CD8-positive, alpha-beta memory T cell (primary cell): ENCODE results near the gene HECW1. TPM values are rescaled to one million over a fixed set of nuclear protein-coding genes. Genes with fewer than 3 reads are reported as not detected.
A peak's percentile ranks its signal among the peaks of the same experiment; 100 is the strongest.
"Not testable (repeated sequence)": the region's sequence is repeated elsewhere in the genome, so short reads cannot be mapped to it uniquely, and the experiment has no call there.

Experiments used
- CTCF ChIA-PET: fragments of 350-600 bp; sonication (Branson Sonifier 250); formaldehyde crosslinking; loops from one replicate; lab custom pipeline; 2021; ENCODE audit warnings: antibody characterized with exemption; lab: Charles Lee
- POLR2A ChIA-PET: fragments of 350-600 bp; sonication (Branson Sonifier 250); formaldehyde crosslinking; loops from one replicate; lab custom pipeline; 2021; ENCODE audit warnings: antibody characterized with exemption; lab: Charles Lee
- DNase-seq, 5 donors: peaks; one replicate each; pipeline versions ENCODE4 v3.0.0 to v3.0.0-alpha.2; 2020 to 2022; ENCODE audit warnings: mixed read lengths in 1 of 5
- H3K27ac ChIP-seq: one replicate; pipeline ENCODE4 v1.7.0; 2013; ENCODE audit warnings: low read depth, mild to moderate bottlenecking, low read length, moderate library complexity
- H3K27me3 ChIP-seq: 2 replicates; pipeline ENCODE4 v1.7.0; 2013; ENCODE audit warnings: low read length, mild to moderate bottlenecking; ENCODE audit not compliant: insufficient read depth, poor library complexity, severe bottlenecking
- H3K36me3 ChIP-seq: 2 replicates; pipeline ENCODE4 v1.7.0; 2013; ENCODE audit warnings: mild to moderate bottlenecking, low read length, moderate library complexity; ENCODE audit not compliant: insufficient read depth
- H3K4me1 ChIP-seq: 2 replicates; pipeline ENCODE4 v1.7.0; 2013; ENCODE audit warnings: mild to moderate bottlenecking, low read length, moderate library complexity; ENCODE audit not compliant: insufficient read depth
- H3K4me3 ChIP-seq: 2 replicates; pipeline ENCODE4 v1.7.0; 2013; ENCODE audit warnings: mild to moderate bottlenecking, low read length
- H3K9me3 ChIP-seq: 2 replicates; pipeline ENCODE4 v1.7.0; 2013; ENCODE audit warnings: mild to moderate bottlenecking, low read length
- H3K27ac Mint-ChIP-seq, 8 donors: one replicate each; pipeline ENCODE4 v1.8.0; 2020 to 2021; ENCODE audit warnings: mixed read lengths in 8 of 8, mild to moderate bottlenecking in 6 of 8, inconsistent platforms in 3 of 8, moderate library complexity in 3 of 8
- H3K27me3 Mint-ChIP-seq, 2 donors: one replicate each; pipeline ENCODE4 v1.8.0; 2020 to 2021; ENCODE audit warnings: mixed read lengths in 2 of 2, mild to moderate bottlenecking in 1 of 2, moderate library complexity in 1 of 2
- H3K36me3 Mint-ChIP-seq, 3 donors: one replicate each; pipeline ENCODE4 v1.8.0; 2020 to 2021; ENCODE audit warnings: mixed read lengths in 3 of 3, inconsistent platforms in 1 of 3, mild to moderate bottlenecking in 1 of 3
- H3K4me1 Mint-ChIP-seq, 3 donors: one replicate each; pipeline ENCODE4 v1.8.0; 2020 to 2021; ENCODE audit warnings: mixed read lengths in 3 of 3, inconsistent platforms in 1 of 3, mild to moderate bottlenecking in 1 of 3
- H3K4me3 Mint-ChIP-seq, 7 donors: one replicate each; pipeline ENCODE4 v1.8.0; 2020 to 2021; ENCODE audit warnings: mixed read lengths in 7 of 7, mild to moderate bottlenecking in 6 of 7, moderate library complexity in 4 of 7, inconsistent platforms in 2 of 7
- H3K9me3 Mint-ChIP-seq, 5 donors: one replicate each; pipeline ENCODE4 v1.8.0; 2020 to 2022; ENCODE audit warnings: mixed read lengths in 5 of 5, mild to moderate bottlenecking in 3 of 5, moderate library complexity in 2 of 5, inconsistent platforms in 1 of 5
- polyA plus RNA-seq: library from polyadenylated mRNA; unstranded; fragments of 300-500 nt; fragmentation: Illumina TruSeq; gene quantifications from one replicate; pipeline ENCODE4 v1.2.3, GENCODE V29; 2021
- total RNA-seq, 2 experiments: library from RNA; stranded (reverse); gene quantifications; one replicate each; pipeline ENCODE4 v1.2.3, GENCODE V29; 2021

Gene HECW1
- total and polyA plus RNA-seq, 3 experiments from 2014 or later, result not detected

DNA sequence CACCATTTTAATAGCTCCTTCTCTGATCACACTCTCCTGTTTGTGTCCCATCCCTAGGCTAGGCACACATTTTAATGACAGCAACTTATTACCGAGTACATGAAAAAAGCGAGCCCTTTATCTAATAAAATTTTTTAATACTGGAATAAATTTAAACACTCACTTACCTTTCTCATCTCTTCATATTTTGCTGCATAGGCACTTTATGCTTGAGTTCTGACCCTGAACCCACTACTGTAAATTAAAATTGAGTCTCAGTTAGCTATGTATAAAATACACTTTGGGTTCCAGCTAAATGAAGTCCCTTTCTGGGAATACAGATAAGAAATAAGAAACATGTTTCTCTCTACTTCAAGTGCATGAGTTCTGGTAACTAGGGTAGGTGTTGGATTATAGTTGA is 104.6 kb downstream of the HECW1 start:
- Mint-ChIP-seq H3K9me3 (no peaks in the 10 kb centered on the region), H3K27me3 (peaks cover 16 to 48% of the 10 kb centered on the region in 2 donors), H3K4me1 (no peaks in the 10 kb centered on the region), H3K36me3 (no peaks in the 10 kb centered on the region), H3K27ac (no peak overlapping the region), H3K4me3 (no peak overlapping the region)
- no peaks in the 10 kb centered on the region for H3K9me3 ChIP-seq
- no peak overlapping the region for H3K27ac ChIP-seq
- H3K4me3 ChIP-seq, result no peak overlapping the region
- POLR2A ChIA-PET, result no interaction called here
- no peaks in the 10 kb centered on the region for H3K27me3 ChIP-seq
- DNase-seq, result no peak
- CTCF ChIA-PET, result no interaction called here
- H3K4me1 ChIP-seq, result no peaks in the 10 kb centered on the region
- no peaks in the 10 kb centered on the region for H3K36me3 ChIP-seq

DNA sequence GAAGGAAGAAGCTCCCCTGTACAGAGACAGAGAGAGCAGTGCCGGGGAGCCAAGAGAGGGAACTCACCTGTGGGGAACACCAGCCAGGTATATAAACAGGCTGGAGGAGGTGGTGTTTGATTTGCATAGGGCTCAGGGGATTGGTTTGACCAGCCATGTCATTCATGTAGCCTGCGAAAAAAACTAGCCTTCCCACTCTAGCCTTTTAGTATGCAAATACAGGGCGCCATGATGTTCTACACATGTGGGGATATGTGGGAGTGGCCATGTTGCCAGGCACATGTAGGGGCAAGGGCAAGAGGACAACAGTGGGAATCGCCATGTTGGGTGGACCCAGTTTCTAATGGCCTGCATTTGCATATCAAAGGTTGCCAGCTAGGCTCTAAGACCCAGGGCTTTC is 106.5 kb downstream of the HECW1 start:
- H3K27me3 ChIP-seq, H3K4me3 ChIP-seq, H3K4me1 ChIP-seq, H3K4me3 Mint-ChIP-seq, CTCF ChIA-PET, H3K4me1 Mint-ChIP-seq, H3K9me3 Mint-ChIP-seq, H3K27ac ChIP-seq, POLR2A ChIA-PET, H3K27ac Mint-ChIP-seq, H3K9me3 ChIP-seq, H3K36me3 ChIP-seq, H3K36me3 Mint-ChIP-seq, DNase-seq: not testable (repeated sequence)
- H3K27me3 Mint-ChIP-seq, result peaks cover 16 to 43% of the 10 kb centered on the region in 2 donors

DNA sequence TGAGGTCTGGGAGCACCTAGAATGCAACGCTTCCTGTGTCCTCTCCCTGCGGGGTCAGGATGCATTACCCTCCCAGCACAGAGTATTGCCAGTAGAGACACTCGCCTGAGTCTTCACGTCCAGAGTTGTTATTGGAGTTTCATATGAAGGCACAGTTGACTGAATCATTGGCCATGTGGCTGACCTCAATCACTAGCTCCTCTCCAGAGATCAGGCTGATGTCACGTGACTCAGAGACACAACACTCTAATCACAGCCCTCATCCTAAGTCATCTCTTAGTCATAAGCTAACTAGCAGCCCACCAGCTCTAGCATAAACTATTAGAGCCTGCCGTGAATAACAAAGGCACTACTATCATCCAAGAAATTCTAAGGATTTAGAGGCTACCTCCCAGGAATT is 107.8 kb downstream of the HECW1 start:
- H3K27ac ChIP-seq, result no peak overlapping the region
- no peaks in the 10 kb centered on the region for H3K4me1 Mint-ChIP-seq
- no peaks in the 10 kb centered on the region for H3K27me3 ChIP-seq
- no peaks in the 10 kb centered on the region for H3K4me1 ChIP-seq
- ChIA-PET CTCF (no interaction called here), POLR2A (no interaction called here)
- no peaks in the 10 kb centered on the region for H3K9me3 ChIP-seq
- no peaks in the 10 kb centered on the region for H3K9me3 Mint-ChIP-seq
- H3K27me3 Mint-ChIP-seq, result peaks cover 16 to 38% of the 10 kb centered on the region in 2 donors
- H3K27ac Mint-ChIP-seq, result no peak overlapping the region
- no peaks in the 10 kb centered on the region for H3K36me3 Mint-ChIP-seq
- H3K36me3 ChIP-seq, result no peaks in the 10 kb centered on the region
- no peak for DNase-seq
- no peak overlapping the region for H3K4me3 Mint-ChIP-seq
- no peak overlapping the region for H3K4me3 ChIP-seq

DNA sequence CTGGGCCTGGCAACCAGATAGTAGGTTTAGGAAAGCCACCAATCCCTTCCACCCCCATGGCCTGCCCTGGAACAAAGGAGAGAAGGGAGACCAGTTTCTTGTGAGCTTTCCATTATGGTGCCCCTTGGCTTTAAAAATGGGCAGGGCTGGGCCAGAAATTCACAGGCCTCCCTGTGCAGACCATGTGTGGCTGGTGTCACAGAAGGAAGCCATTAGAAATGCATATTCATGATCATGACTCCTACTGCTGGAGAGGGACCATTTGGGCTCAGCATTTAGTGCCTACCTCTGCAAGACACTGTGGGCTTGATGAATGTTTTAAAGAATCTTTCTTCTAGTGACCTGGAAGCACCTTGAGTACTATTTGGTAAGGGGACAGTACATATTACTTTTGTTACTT is 108.3 kb downstream of the HECW1 start:
- H3K27ac ChIP-seq, result no peak overlapping the region
- H3K36me3 Mint-ChIP-seq, result no peaks in the 10 kb centered on the region
- ChIA-PET POLR2A (no interaction called here), CTCF (no interaction called here)
- H3K9me3 Mint-ChIP-seq, result no peaks in the 10 kb centered on the region
- no peaks in the 10 kb centered on the region for H3K27me3 ChIP-seq
- no peaks in the 10 kb centered on the region for H3K36me3 ChIP-seq
- H3K4me1 ChIP-seq, result no peaks in the 10 kb centered on the region
- no peak for DNase-seq
- peaks cover 13 to 33% of the 10 kb centered on the region in 2 donors for H3K27me3 Mint-ChIP-seq
- no peak overlapping the region for H3K4me3 ChIP-seq
- H3K27ac Mint-ChIP-seq, result no peak overlapping the region
- H3K9me3 ChIP-seq, result no peaks in the 10 kb centered on the region
- no peak overlapping the region for H3K4me3 Mint-ChIP-seq
- no peaks in the 10 kb centered on the region for H3K4me1 Mint-ChIP-seq

DNA sequence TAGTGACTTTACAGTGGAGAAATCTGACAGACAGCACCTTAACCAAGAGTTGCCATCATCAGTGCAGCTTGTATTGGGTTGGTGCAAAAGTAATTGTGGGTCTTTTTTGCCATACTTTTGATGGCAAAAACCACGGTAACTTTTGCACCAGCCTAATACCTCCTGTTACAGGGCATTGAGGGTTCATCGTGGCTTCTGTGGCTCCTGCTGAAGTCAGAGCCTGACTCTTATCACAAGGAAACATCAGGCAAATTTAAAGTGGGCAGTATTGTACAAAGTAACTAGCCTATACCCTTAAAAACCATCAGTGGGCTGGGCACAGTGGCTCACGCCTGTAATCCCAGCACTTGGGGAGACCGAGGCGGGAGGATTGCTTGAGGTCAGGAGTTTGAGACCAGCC is 117.4 kb downstream of the HECW1 start:
- peaks cover 7 to 36% of the 10 kb centered on the region in 2 donors for H3K27me3 Mint-ChIP-seq
- ChIA-PET POLR2A (no interaction called here), CTCF (no interaction called here)
- no peak overlapping the region for H3K4me3 ChIP-seq
- DNase-seq, result no peak
- H3K9me3 Mint-ChIP-seq, result no peaks in the 10 kb centered on the region
- H3K4me1 ChIP-seq, result no peaks in the 10 kb centered on the region
- H3K36me3 Mint-ChIP-seq, result no peaks in the 10 kb centered on the region
- H3K4me3 Mint-ChIP-seq, result no peak overlapping the region
- H3K36me3 ChIP-seq, result no peaks in the 10 kb centered on the region
- no peaks in the 10 kb centered on the region for H3K27me3 ChIP-seq
- no peak overlapping the region for H3K27ac Mint-ChIP-seq
- H3K9me3 ChIP-seq, result no peaks in the 10 kb centered on the region
- no peaks in the 10 kb centered on the region for H3K4me1 Mint-ChIP-seq
- no peak overlapping the region for H3K27ac ChIP-seq

DNA sequence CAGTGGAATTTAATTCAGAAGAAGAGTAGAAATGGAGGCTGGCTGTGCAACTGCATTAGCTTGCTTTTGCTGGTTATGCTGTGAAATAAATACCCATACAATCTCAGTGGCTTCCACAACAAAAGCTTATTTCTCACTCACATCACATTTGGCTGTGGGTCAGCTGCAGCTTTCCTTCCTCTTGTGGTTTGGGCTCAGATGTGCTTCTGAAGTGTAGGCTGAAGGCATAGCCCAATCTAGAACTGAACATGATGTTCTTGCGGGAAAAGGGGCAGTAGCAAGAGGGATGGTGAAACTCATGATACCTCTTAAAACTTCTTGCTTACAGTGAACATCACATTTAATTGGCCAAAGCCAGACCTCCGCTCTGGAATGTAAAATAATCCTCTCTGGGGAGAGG is 119.9 kb downstream of the HECW1 start:
- ChIA-PET CTCF (no interaction called here), POLR2A (no interaction called here)
- no peaks in the 10 kb centered on the region for H3K4me1 Mint-ChIP-seq
- Histone ChIP-seq H3K27me3 (no peaks in the 10 kb centered on the region), H3K4me3 (no peak overlapping the region), H3K36me3 (no peaks in the 10 kb centered on the region), H3K9me3 (no peaks in the 10 kb centered on the region), H3K27ac (no peak overlapping the region), H3K4me1 (no peaks in the 10 kb centered on the region)
- H3K27ac Mint-ChIP-seq, result no peak overlapping the region
- no peaks in the 10 kb centered on the region for H3K36me3 Mint-ChIP-seq
- no peak for DNase-seq
- H3K4me3 Mint-ChIP-seq, result no peak overlapping the region
- no peaks in the 10 kb centered on the region for H3K9me3 Mint-ChIP-seq
- peaks cover 13 to 35% of the 10 kb centered on the region in 2 donors for H3K27me3 Mint-ChIP-seq

DNA sequence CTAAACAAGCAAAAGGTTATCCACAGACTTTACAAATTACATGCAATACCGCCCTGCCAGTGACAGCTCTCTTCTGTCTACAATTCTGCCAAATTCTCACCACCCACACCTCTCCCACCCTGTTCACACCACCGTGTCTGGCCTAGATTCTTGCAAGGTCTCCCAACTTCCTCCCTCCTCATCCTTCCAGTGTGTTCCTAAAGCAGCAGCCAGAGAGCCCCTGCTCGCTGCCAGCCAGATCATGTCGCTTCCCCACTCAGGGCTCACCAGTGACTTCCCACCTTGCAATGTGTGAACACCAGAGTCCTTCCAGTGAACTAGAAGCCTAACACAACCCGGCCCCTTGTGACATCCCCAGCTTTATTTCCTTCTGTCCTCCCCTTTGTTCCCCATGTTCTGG is 121.6 kb downstream of the HECW1 start:
- H3K27me3 ChIP-seq, result no peaks in the 10 kb centered on the region
- no peaks in the 10 kb centered on the region for H3K4me1 Mint-ChIP-seq
- H3K27ac Mint-ChIP-seq, result no peak overlapping the region
- DNase-seq, result no peak
- no peaks in the 10 kb centered on the region for H3K4me1 ChIP-seq
- no peaks in the 10 kb centered on the region for H3K36me3 Mint-ChIP-seq
- no peaks in the 10 kb centered on the region for H3K36me3 ChIP-seq
- H3K4me3 Mint-ChIP-seq, result no peak overlapping the region
- H3K27me3 Mint-ChIP-seq, result peaks cover 12 to 25% of the 10 kb centered on the region in 2 donors
- no peak overlapping the region for H3K27ac ChIP-seq
- CTCF ChIA-PET, result interaction anchor here (1.0 kb wide), 1 partner anchor 27 kb away, joined by 3 read pairs; no protein-coding TSS in a partner anchor
- H3K4me3 ChIP-seq, result no peak overlapping the region
- POLR2A ChIA-PET, result no interaction called here
- H3K9me3 ChIP-seq, result no peaks in the 10 kb centered on the region
- no peaks in the 10 kb centered on the region for H3K9me3 Mint-ChIP-seq

DNA sequence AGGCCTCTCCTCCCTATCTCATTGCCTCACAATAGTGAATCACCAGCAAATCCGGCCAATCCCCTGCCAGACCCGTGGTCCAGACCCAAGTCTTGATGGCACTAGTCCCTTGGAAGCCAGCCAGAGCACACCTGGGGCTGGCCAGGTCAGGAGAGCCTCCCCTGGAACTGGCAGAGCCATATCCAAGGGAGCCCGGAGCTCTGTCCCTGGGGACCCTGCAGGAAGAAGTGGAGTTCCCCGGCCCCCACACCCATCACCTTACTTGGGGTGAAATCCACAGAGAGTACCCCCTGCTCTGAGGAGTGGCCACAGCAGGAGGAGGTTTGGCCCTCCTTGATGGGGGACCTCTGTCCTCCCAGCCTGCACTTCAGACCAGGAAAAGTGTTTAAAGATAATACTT is 122.5 kb downstream of the HECW1 start:
- Histone ChIP-seq H3K9me3 (no peaks in the 10 kb centered on the region), H3K4me3 (no peak overlapping the region), H3K36me3 (no peaks in the 10 kb centered on the region), H3K4me1 (no peaks in the 10 kb centered on the region), H3K27me3 (no peaks in the 10 kb centered on the region), H3K27ac (no peak overlapping the region)
- H3K27me3 Mint-ChIP-seq, result peaks cover 12 to 22% of the 10 kb centered on the region in 2 donors
- H3K9me3 Mint-ChIP-seq, result no peaks in the 10 kb centered on the region
- ChIA-PET POLR2A (no interaction called here), CTCF (no interaction called here)
- no peak for DNase-seq
- no peaks in the 10 kb centered on the region for H3K36me3 Mint-ChIP-seq
- H3K27ac Mint-ChIP-seq, result peak overlapping the region in 1 of 8 donors; percentile 78
- H3K4me1 Mint-ChIP-seq, result no peaks in the 10 kb centered on the region
- no peak overlapping the region for H3K4me3 Mint-ChIP-seq

DNA sequence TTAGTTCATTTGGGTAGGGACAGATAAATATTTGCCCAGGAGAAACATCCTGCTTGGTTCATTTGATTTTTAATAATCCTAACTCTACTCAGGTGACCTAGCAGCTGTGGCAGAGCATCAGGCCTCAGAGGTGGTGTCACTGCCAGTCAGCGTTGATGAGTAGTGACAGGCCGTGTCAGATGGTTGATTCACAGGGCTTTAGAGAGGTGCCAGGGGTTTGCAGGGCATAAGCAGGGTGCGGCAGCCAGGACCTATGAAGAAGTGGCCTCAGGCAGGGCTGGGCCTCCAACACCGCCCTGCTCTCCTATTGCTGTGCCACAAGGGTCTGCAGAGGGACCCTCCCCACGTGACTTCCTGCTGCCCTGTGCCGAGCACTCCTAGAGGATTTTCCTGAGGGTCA is 128.1 kb downstream of the HECW1 start:
- ChIA-PET POLR2A (no interaction called here), CTCF (no interaction called here)
- Mint-ChIP-seq H3K27me3 (peaks cover 5 to 7% of the 10 kb centered on the region in 2 donors), H3K4me3 (no peak overlapping the region), H3K9me3 (no peaks in the 10 kb centered on the region), H3K36me3 (no peaks in the 10 kb centered on the region), H3K4me1 (no peaks in the 10 kb centered on the region), H3K27ac (no peak overlapping the region)
- Histone ChIP-seq H3K4me3 (no peak overlapping the region), H3K4me1 (no peaks in the 10 kb centered on the region), H3K27me3 (no peaks in the 10 kb centered on the region), H3K27ac (no peak overlapping the region), H3K36me3 (no peaks in the 10 kb centered on the region), H3K9me3 (no peaks in the 10 kb centered on the region)
- DNase-seq, result no peak
